ENCODE results near the gene KCNMB1. TPM values are rescaled to one million over a fixed set of nuclear protein-coding genes. Genes with fewer than 3 reads are reported as not detected.

KCNMB1 gene, protein sequence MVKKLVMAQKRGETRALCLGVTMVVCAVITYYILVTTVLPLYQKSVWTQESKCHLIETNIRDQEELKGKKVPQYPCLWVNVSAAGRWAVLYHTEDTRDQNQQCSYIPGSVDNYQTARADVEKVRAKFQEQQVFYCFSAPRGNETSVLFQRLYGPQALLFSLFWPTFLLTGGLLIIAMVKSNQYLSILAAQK
- total RNA-seq = 0.33 and 0.79 TPM in 2 replicates

DNA sequence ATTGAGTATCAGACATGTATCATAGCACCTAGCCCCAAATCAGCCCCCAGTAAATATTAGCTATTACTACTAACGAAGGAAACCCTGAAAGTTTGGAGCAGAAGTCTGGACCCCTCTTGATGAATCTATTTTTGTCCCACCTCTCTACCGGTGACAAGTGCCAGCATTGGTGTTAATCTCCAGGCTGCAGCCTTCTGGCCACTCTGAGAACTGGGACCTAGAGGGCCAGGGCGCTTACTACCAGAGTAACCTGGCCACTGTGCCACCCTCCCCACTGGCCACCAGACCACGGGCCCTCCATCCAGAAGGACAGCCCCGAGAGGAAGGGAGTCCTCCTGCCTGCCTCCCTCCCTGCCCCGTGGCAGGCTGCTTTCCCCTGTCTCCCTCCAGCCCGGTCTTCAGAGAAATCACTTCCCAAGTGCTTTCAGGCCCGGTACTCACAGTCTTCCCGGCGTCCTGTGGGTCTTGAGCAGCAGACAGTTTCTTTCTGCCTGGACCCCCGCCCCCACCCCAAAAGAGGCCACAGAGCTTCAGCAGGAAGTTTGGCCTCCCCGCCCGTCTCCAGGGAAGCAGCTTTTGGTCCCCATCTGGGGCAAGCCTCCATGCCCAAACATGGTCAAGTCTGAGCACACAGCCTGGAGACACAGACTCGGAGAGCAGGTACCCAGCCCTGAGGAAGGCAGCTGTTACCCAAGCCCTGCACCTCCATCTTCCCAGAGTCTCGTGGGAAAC is at the start of gene KCNMB1:
TSS of gene KCNMB1 (minus strand) at position 550 of the 732 bp plus-strand sequence. CDS start 3,920 bp downstream, outside the sequence.

Other genes starting within 250 kb of the KCNMB1 start
- not detected in 2 replicates for gene C5orf58, start 156.4 kb downstream of the KCNMB1 start, total RNA-seq
- not detected in 2 replicates for gene LCP2, start 91.6 kb downstream of the KCNMB1 start, total RNA-seq
- under 0.01 and 0.11 TPM in 2 replicates for gene KCNIP1, start 114.7 kb upstream of the KCNMB1 start, total RNA-seq